ENCODE results near the gene MYO15A.

The MYO15A gene

GRCh38 chr17:18102640-18103039 lies 5.9 kb upstream of the MYO15A start:
- DNase-seq = no peak

GRCh38 chr17:18105027-18105426 lies 3.5 kb upstream of the MYO15A start:
- no peak for DNase-seq

GRCh38 chr17:18105595-18105994 lies 3.0 kb upstream of the MYO15A start:
- no peak for DNase-seq

- DNase-seq = no peak
These were observed 2.3 kb upstream of the MYO15A start for GRCh38 chr17:18106211-18106610.

- DNase-seq = no peak
These were observed 1.3 kb upstream of the MYO15A start for GRCh38 chr17:18107061-18107790.

GRCh38 chr17:18107971-18108370 lies 585 bp upstream of the MYO15A start:
- DNase-seq = no peak

- DNase-seq = no peak
These were observed 1.5 kb downstream of the MYO15A start for GRCh38 chr17:18109935-18110485.

GRCh38 chr17:18110636-18111145 lies 2.1 kb downstream of the MYO15A start:
- no peak for DNase-seq

GRCh38 chr17:18111330-18111971 lies 2.9 kb downstream of the MYO15A start:
- no peak for DNase-seq

GRCh38 chr17:18115517-18115916 lies 7.0 kb downstream of the MYO15A start:
- DNase-seq = no peak

- DNase-seq = no peak
These were observed 7.5 kb downstream of the MYO15A start for GRCh38 chr17:18116078-18116477.

GRCh38 chr17:18117533-18117932 lies 9.0 kb downstream of the MYO15A start:
- no peak for DNase-seq

GRCh38 chr17:18117982-18118975 lies 9.7 kb downstream of the MYO15A start:
- no peak for DNase-seq

- no peak for DNase-seq
These were observed 10.7 kb downstream of the MYO15A start for GRCh38 chr17:18119166-18119745.

GRCh38 chr17:18119938-18120337 lies 11.4 kb downstream of the MYO15A start:
- no peak for DNase-seq

GRCh38 chr17:18120461-18121017 lies 12.0 kb downstream of the MYO15A start:
- no peak for DNase-seq

GRCh38 chr17:18121144-18121910 lies 12.8 kb downstream of the MYO15A start:
- DNase-seq = no peak

GRCh38 chr17:18122990-18123753 lies 14.6 kb downstream of the MYO15A start:
- no peak for DNase-seq

GRCh38 chr17:18124345-18125126 lies 16.0 kb downstream of the MYO15A start:
- DNase-seq = no peak

- no peak for DNase-seq
These were observed 20.5 kb downstream of the MYO15A start for GRCh38 chr17:18129041-18129502.
